Measurements from ENCODE around the gene DHX16. TPM values are rescaled to one million over a fixed set of nuclear protein-coding genes. Genes with fewer than 3 reads are reported as not detected.

DHX16 gene
- total and polyA plus RNA-seq, 4 donors = 23.4 to 31.7 (median 30.0) TPM

DNA sequence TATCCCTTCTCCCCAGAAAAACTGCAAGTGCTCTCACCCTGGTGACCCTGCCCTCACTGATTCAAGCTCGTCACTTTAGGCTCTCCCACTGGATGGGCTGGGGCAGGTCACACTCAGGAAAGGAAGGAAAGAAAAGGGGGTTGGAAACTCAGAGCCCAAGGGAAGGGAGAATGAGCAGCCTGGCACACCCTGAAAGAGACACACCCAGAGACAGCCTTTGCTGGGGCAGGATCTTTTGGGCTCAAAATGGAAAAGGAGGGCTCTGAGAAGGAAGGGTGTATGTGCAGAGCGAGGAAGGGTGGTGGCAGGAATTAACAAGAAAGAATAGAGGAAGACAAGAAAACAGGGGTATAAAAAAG, 11.2 kb upstream of the DHX16 start:
- Histone ChIP-seq H3K9ac (ENCODE audit: insufficient read depth in 1 of 2, low read length in 2 of 2) (peak overlapping the region in 1 of 2 donors; percentile 67), H3K4me1 (ENCODE audit: control insufficient read depth in 5 of 5, insufficient read depth in 5 of 5, low read length in 5 of 5) (peaks cover 0 to 60% (median 16%) of the 10 kb centered on the region in 5 donors), H3K36me3 (ENCODE audit: control insufficient read depth in 4 of 4, insufficient read depth in 4 of 4, low read length in 4 of 4) (peaks cover 0 to 19% (median 6%) of the 10 kb centered on the region in 4 donors), H3K27me3 (ENCODE audit: control insufficient read depth in 3 of 3, insufficient read depth in 3 of 3, low read length in 2 of 3) (no peaks in the 10 kb centered on the region), H3K27ac (ENCODE audit: low read depth in 1 of 2, low read length in 1 of 2) (peak overlapping the region; percentile 69 to 91), H3K9me3 (ENCODE audit: control insufficient read depth in 4 of 4, insufficient read depth in 3 of 4, low read length in 3 of 4) (no peaks in the 10 kb centered on the region), H3K4me3 (peak overlapping the region; percentile 66)
- no peak for DNase-seq
- ATAC-seq (ENCODE audit: insufficient read depth, low FRiP score) = no peak
- TF ChIP-seq, protein P1, sequence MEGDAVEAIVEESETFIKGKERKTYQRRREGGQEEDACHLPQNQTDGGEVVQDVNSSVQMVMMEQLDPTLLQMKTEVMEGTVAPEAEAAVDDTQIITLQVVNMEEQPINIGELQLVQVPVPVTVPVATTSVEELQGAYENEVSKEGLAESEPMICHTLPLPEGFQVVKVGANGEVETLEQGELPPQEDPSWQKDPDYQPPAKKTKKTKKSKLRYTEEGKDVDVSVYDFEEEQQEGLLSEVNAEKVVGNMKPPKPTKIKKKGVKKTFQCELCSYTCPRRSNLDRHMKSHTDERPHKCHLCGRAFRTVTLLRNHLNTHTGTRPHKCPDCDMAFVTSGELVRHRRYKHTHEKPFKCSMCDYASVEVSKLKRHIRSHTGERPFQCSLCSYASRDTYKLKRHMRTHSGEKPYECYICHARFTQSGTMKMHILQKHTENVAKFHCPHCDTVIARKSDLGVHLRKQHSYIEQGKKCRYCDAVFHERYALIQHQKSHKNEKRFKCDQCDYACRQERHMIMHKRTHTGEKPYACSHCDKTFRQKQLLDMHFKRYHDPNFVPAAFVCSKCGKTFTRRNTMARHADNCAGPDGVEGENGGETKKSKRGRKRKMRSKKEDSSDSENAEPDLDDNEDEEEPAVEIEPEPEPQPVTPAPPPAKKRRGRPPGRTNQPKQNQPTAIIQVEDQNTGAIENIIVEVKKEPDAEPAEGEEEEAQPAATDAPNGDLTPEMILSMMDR (IDR thresholded peaks at IDR 0.05; ENCODE audit: control extremely low read depth, extremely low read depth) = no peak
- 6 to 33% methylated on average over 2 of the region's 2 CpGs for WGBS, 2 donors

DNA sequence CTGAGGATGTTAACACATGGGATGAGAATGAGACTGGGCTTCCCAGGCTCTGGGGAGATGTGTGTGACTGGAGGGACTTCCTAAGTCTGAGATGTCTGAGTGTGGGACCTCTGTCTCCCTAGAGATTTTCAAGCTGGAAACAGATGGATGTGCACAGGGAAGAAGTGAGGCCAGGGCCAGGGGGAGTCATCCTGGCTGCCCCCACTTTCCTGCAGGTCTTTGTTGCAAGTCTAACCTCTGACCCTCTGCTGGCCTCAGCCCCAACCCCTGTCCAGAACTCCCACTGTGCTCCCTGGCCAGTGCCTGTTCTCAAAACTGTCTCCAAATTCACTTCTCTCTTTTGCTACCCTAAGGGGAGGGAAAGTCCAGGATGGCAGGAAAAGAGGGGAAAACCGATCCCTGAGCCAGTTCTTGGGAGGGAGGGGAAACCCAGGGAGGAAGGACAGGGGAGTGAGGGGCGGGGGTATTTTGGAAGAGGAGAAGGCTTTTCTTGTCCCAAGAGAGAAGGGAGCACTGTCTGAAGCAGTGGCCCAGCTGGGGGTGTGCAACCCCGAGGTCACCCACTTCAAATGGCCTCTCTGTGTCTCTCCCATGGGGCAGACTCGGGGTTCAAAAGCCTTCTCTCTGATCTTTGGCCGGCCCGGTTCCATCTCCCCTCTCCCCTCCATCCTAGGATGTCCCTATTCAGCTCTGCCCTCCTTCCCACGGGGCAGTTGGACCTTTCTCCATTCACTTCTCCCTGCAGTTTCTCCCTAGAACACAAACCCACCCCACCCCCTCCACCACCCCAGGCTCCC, 10.6 kb upstream of the DHX16 start:
- no peak for DNase-seq
- ATAC-seq (ENCODE audit: insufficient read depth, low FRiP score) = no peak

DNA sequence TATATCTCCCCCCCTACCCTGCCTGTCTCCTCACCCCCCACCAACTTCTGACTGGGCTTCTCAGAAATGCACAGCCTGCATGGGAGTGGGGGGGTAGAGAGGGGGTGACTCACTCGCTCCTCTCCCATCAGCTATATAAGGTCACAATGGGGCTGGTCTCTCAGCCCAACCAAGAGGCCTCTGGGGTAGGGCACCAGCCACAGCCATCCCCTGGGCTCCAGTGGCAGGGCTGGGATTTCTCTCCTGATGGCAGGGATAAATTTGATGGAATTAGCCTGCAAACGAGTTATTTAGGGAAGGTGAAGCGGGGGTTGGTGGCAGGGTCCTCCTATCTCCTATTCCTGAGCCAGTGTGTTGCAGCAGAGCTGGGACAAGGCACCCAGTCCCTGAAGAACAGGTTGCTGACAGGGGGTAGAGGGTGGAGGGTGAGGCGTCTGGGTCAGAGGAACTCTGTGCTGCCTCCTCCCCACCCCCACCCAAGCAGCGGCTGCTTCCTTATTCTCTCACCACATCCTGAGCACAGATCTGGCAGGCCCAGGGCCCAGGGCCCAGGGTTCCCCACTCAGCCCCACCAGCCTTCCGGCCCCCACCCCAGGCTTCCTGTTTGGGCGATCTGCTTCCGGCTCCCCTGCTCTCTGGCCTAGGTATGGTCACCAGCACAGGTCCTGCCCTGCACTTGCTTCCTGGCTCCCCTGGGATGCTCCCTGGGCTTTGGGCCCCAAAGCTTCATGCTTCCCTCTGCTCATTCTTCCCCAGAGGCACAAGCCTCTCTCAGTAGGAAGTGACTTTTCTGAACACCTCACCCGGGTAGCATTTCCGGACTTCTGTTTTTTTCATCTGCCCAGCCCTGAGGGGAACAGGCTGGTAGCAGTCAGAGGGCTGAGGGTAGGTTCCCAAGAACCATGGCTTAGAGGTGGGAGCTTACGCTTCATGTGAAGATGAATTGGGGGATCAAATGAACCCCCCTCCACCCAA, 9.6 kb upstream of the DHX16 start:
- Histone ChIP-seq H3K4me1 (ENCODE audit: control insufficient read depth in 5 of 5, insufficient read depth in 5 of 5, low read length in 5 of 5) (peaks cover 0 to 46% (median 9%) of the 10 kb centered on the region in 5 donors), H3K4me3 (peak overlapping the region; percentile 66), H3K9me3 (ENCODE audit: control insufficient read depth in 4 of 4, insufficient read depth in 3 of 4, low read length in 3 of 4) (no peaks in the 10 kb centered on the region), H3K36me3 (ENCODE audit: control insufficient read depth in 4 of 4, insufficient read depth in 4 of 4, low read length in 4 of 4) (peaks cover 0 to 19% (median 11%) of the 10 kb centered on the region in 4 donors), H3K27me3 (ENCODE audit: control insufficient read depth in 3 of 3, insufficient read depth in 3 of 3, low read length in 2 of 3) (no peaks in the 10 kb centered on the region), H3K27ac (ENCODE audit: low read depth in 1 of 2, low read length in 1 of 2) (peak overlapping the region; percentile 80 to 91), H3K9ac (ENCODE audit: insufficient read depth in 1 of 2, low read length in 2 of 2) (peak overlapping the region; percentile 16 to 40)
- TF ChIP-seq, protein P1 (IDR thresholded peaks at IDR 0.05; ENCODE audit: control extremely low read depth, extremely low read depth) = no peak
- peak; percentile 27 for ATAC-seq (ENCODE audit: insufficient read depth, low FRiP score)
- 4 to 19% methylated on average over 10 to 11 of the region's 11 CpGs for WGBS, 2 donors
- DNase-seq = peak; percentile 65 to 79 (median 68)

More for the DNA sequence above, 10.6 kb upstream of the DHX16 start:
- no peaks in the 10 kb centered on the region for H3K9me3 ChIP-seq (ENCODE audit: control insufficient read depth in 4 of 4, insufficient read depth in 3 of 4, low read length in 3 of 4)
- peaks cover 0 to 19% (median 9%) of the 10 kb centered on the region in 4 donors for H3K36me3 ChIP-seq (ENCODE audit: control insufficient read depth in 4 of 4, insufficient read depth in 4 of 4, low read length in 4 of 4)
- H3K9ac ChIP-seq (ENCODE audit: insufficient read depth in 1 of 2, low read length in 2 of 2) = peak overlapping the region; percentile 16 to 40
- H3K27ac ChIP-seq (ENCODE audit: low read depth in 1 of 2, low read length in 1 of 2) = peak overlapping the region; percentile 80 to 91
- TF ChIP-seq, protein P1 (IDR thresholded peaks at IDR 0.05; ENCODE audit: control extremely low read depth, extremely low read depth) = no peak
- peaks cover 0 to 54% (median 14%) of the 10 kb centered on the region in 5 donors for H3K4me1 ChIP-seq (ENCODE audit: control insufficient read depth in 5 of 5, insufficient read depth in 5 of 5, low read length in 5 of 5)
- peak overlapping the region; percentile 66 for H3K4me3 ChIP-seq
- H3K27me3 ChIP-seq (ENCODE audit: control insufficient read depth in 3 of 3, insufficient read depth in 3 of 3, low read length in 2 of 3) = no peaks in the 10 kb centered on the region
- WGBS, 2 donors = 0 to 17% methylated on average over 7 of the region's 7 CpGs

Data from lung (tissue), 12 donors.